Measurements from ENCODE around the gene ALPK3.

Gene ALPK3

GRCh38 chr15:84883466-84883865, 66.3 kb downstream of the ALPK3 start:
- H3K9me3 ChIP-seq (ENCODE audit: control insufficient read depth, insufficient read depth, low read length) = no peaks in the 10 kb centered on the region
- no peaks in the 10 kb centered on the region for H3K27me3 ChIP-seq (ENCODE audit: control insufficient read depth, insufficient read depth, low read length)
- no peaks in the 10 kb centered on the region for H3K4me1 ChIP-seq (ENCODE audit: control insufficient read depth, insufficient read depth, low read length)
- no peak overlapping the region for H3K4me3 ChIP-seq (ENCODE audit: low read depth, low read length)
- no peaks in the 10 kb centered on the region for H3K36me3 ChIP-seq (ENCODE audit: control insufficient read depth, insufficient read depth, low read length)
- H3K9ac ChIP-seq (ENCODE audit: low read depth, low read length) = no peak overlapping the region

GRCh38 chr15:84883916-84884781, 67.0 kb downstream of the ALPK3 start, which contains the start of gene SLC28A1:
Gene SLC28A1, plus strand, starts transcription at chr15:84884662. Its CDS starts 3,099 bp downstream, at chr15:84887761.
- H3K4me3 ChIP-seq (ENCODE audit: low read depth, low read length) = no peak within 1 kb of the TSS
- no peaks in the 10 kb centered on the region for H3K27me3 ChIP-seq (ENCODE audit: control insufficient read depth, insufficient read depth, low read length)
- H3K9ac ChIP-seq (ENCODE audit: low read depth, low read length) = no peak within 1 kb of the TSS
- H3K36me3 ChIP-seq (ENCODE audit: control insufficient read depth, insufficient read depth, low read length) = no peaks in the 10 kb centered on the region
- no peaks in the 10 kb centered on the region for H3K9me3 ChIP-seq (ENCODE audit: control insufficient read depth, insufficient read depth, low read length)
- peaks cover 4% of the 10 kb centered on the region for H3K4me1 ChIP-seq (ENCODE audit: control insufficient read depth, insufficient read depth, low read length)

- peaks cover 4% of the 10 kb centered on the region for H3K4me1 ChIP-seq (ENCODE audit: control insufficient read depth, insufficient read depth, low read length)
- H3K36me3 ChIP-seq (ENCODE audit: control insufficient read depth, insufficient read depth, low read length) = no peaks in the 10 kb centered on the region
- no peak overlapping the region for H3K4me3 ChIP-seq (ENCODE audit: low read depth, low read length)
- no peak overlapping the region for H3K9ac ChIP-seq (ENCODE audit: low read depth, low read length)
- H3K27me3 ChIP-seq (ENCODE audit: control insufficient read depth, insufficient read depth, low read length) = no peaks in the 10 kb centered on the region
- no peaks in the 10 kb centered on the region for H3K9me3 ChIP-seq (ENCODE audit: control insufficient read depth, insufficient read depth, low read length)
These were observed 68.6 kb downstream of the ALPK3 start for GRCh38 chr15:84885801-84886200.

GRCh38 chr15:84886211-84886983, 69.2 kb downstream of the ALPK3 start:
- Histone ChIP-seq H3K27me3 (ENCODE audit: control insufficient read depth, insufficient read depth, low read length) (no peaks in the 10 kb centered on the region), H3K9ac (ENCODE audit: low read depth, low read length) (peak overlapping the region; percentile 3), H3K36me3 (ENCODE audit: control insufficient read depth, insufficient read depth, low read length) (no peaks in the 10 kb centered on the region), H3K4me3 (ENCODE audit: low read depth, low read length) (no peak overlapping the region), H3K4me1 (ENCODE audit: control insufficient read depth, insufficient read depth, low read length) (peaks cover 4% of the 10 kb centered on the region), H3K9me3 (ENCODE audit: control insufficient read depth, insufficient read depth, low read length) (no peaks in the 10 kb centered on the region)

- no peak overlapping the region for H3K9ac ChIP-seq (ENCODE audit: low read depth, low read length)
- H3K9me3 ChIP-seq (ENCODE audit: control insufficient read depth, insufficient read depth, low read length) = no peaks in the 10 kb centered on the region
- no peak overlapping the region for H3K4me3 ChIP-seq (ENCODE audit: low read depth, low read length)
- H3K27me3 ChIP-seq (ENCODE audit: control insufficient read depth, insufficient read depth, low read length) = no peaks in the 10 kb centered on the region
- H3K4me1 ChIP-seq (ENCODE audit: control insufficient read depth, insufficient read depth, low read length) = peaks cover 4% of the 10 kb centered on the region
- no peaks in the 10 kb centered on the region for H3K36me3 ChIP-seq (ENCODE audit: control insufficient read depth, insufficient read depth, low read length)
These were observed 69.8 kb downstream of the ALPK3 start for GRCh38 chr15:84886984-84887299.

- H3K9me3 ChIP-seq (ENCODE audit: control insufficient read depth, insufficient read depth, low read length) = no peaks in the 10 kb centered on the region
- no peaks in the 10 kb centered on the region for H3K27me3 ChIP-seq (ENCODE audit: control insufficient read depth, insufficient read depth, low read length)
- no peak overlapping the region for H3K4me3 ChIP-seq (ENCODE audit: low read depth, low read length)
- peaks cover 4% of the 10 kb centered on the region for H3K4me1 ChIP-seq (ENCODE audit: control insufficient read depth, insufficient read depth, low read length)
- H3K36me3 ChIP-seq (ENCODE audit: control insufficient read depth, insufficient read depth, low read length) = no peaks in the 10 kb centered on the region
- H3K9ac ChIP-seq (ENCODE audit: low read depth, low read length) = no peak overlapping the region
These were observed 70.8 kb downstream of the ALPK3 start for GRCh38 chr15:84887938-84888337.

- Histone ChIP-seq H3K36me3 (ENCODE audit: control insufficient read depth, insufficient read depth, low read length) (no peaks in the 10 kb centered on the region), H3K9me3 (ENCODE audit: control insufficient read depth, insufficient read depth, low read length) (no peaks in the 10 kb centered on the region), H3K27me3 (ENCODE audit: control insufficient read depth, insufficient read depth, low read length) (no peaks in the 10 kb centered on the region), H3K4me1 (ENCODE audit: control insufficient read depth, insufficient read depth, low read length) (peaks cover 4% of the 10 kb centered on the region), H3K9ac (ENCODE audit: low read depth, low read length) (no peak overlapping the region), H3K4me3 (ENCODE audit: low read depth, low read length) (no peak overlapping the region)
These were observed 71.5 kb downstream of the ALPK3 start for GRCh38 chr15:84888639-84889038.

- no peak overlapping the region for H3K4me3 ChIP-seq (ENCODE audit: low read depth, low read length)
- H3K36me3 ChIP-seq (ENCODE audit: control insufficient read depth, insufficient read depth, low read length) = no peaks in the 10 kb centered on the region
- H3K27me3 ChIP-seq (ENCODE audit: control insufficient read depth, insufficient read depth, low read length) = no peaks in the 10 kb centered on the region
- peaks cover 4% of the 10 kb centered on the region for H3K4me1 ChIP-seq (ENCODE audit: control insufficient read depth, insufficient read depth, low read length)
- H3K9me3 ChIP-seq (ENCODE audit: control insufficient read depth, insufficient read depth, low read length) = no peaks in the 10 kb centered on the region
- no peak overlapping the region for H3K9ac ChIP-seq (ENCODE audit: low read depth, low read length)
These were observed 72.3 kb downstream of the ALPK3 start for GRCh38 chr15:84889313-84889990.

GRCh38 chr15:84889991-84890669, 73.0 kb downstream of the ALPK3 start:
- H3K9me3 ChIP-seq (ENCODE audit: control insufficient read depth, insufficient read depth, low read length) = no peaks in the 10 kb centered on the region
- H3K27me3 ChIP-seq (ENCODE audit: control insufficient read depth, insufficient read depth, low read length) = no peaks in the 10 kb centered on the region
- H3K4me1 ChIP-seq (ENCODE audit: control insufficient read depth, insufficient read depth, low read length) = peaks cover 4% of the 10 kb centered on the region
- H3K4me3 ChIP-seq (ENCODE audit: low read depth, low read length) = no peak overlapping the region
- H3K9ac ChIP-seq (ENCODE audit: low read depth, low read length) = no peak overlapping the region
- no peaks in the 10 kb centered on the region for H3K36me3 ChIP-seq (ENCODE audit: control insufficient read depth, insufficient read depth, low read length)

- no peaks in the 10 kb centered on the region for H3K36me3 ChIP-seq (ENCODE audit: control insufficient read depth, insufficient read depth, low read length)
These were observed 73.6 kb downstream of the ALPK3 start for GRCh38 chr15:84890670-84891162.

GRCh38 chr15:84891339-84891738, 74.2 kb downstream of the ALPK3 start:
- Histone ChIP-seq H3K4me1 (ENCODE audit: control insufficient read depth, insufficient read depth, low read length) (peaks cover 4% of the 10 kb centered on the region), H3K27me3 (ENCODE audit: control insufficient read depth, insufficient read depth, low read length) (no peaks in the 10 kb centered on the region), H3K36me3 (ENCODE audit: control insufficient read depth, insufficient read depth, low read length) (no peaks in the 10 kb centered on the region), H3K9ac (ENCODE audit: low read depth, low read length) (no peak overlapping the region), H3K4me3 (ENCODE audit: low read depth, low read length) (no peak overlapping the region), H3K9me3 (ENCODE audit: control insufficient read depth, insufficient read depth, low read length) (no peaks in the 10 kb centered on the region)

More at GRCh38 chr15:84890670-84891162, 73.6 kb downstream of the ALPK3 start:
- no peak overlapping the region for H3K9ac ChIP-seq (ENCODE audit: low read depth, low read length)
- peaks cover 4% of the 10 kb centered on the region for H3K4me1 ChIP-seq (ENCODE audit: control insufficient read depth, insufficient read depth, low read length)
- no peak overlapping the region for H3K4me3 ChIP-seq (ENCODE audit: low read depth, low read length)
- no peaks in the 10 kb centered on the region for H3K27me3 ChIP-seq (ENCODE audit: control insufficient read depth, insufficient read depth, low read length)
- H3K9me3 ChIP-seq (ENCODE audit: control insufficient read depth, insufficient read depth, low read length) = no peaks in the 10 kb centered on the region

All from iPS-15b (cell line).